Stomach (tissue), 4 donors: ENCODE results near the gene IL1RL1.

Experiments used
- POLR2A ChIP-seq, 4 donors: fragments of 450-650 bp; IDR thresholded peaks; one replicate each; pipeline ENCODE4 v1.6.1; 2016; ENCODE audit warnings: antibody characterized with exemption in 4 of 4, control low read depth in 2 of 4, mild to moderate bottlenecking in 1 of 4, moderate library complexity in 1 of 4
- TF ChIP-seq, protein P1 (sequence below), 7 experiments: fragments of 450-650 bp in 4 of 7; fragments of 200-600 bp in 3 of 7; sonication (generic) in 3 of 7; IDR thresholded peaks; one replicate each; pipeline ENCODE4 v1.5.1; 2016 to 2019; ENCODE audit warnings: antibody characterized with exemption in 7 of 7, control low read depth in 2 of 7, mild to moderate bottlenecking in 1 of 7

GRCh38 chr2:102279391-102279735, 32.0 kb upstream of the IL1RL1 start:
- TF ChIP-seq, protein P1, sequence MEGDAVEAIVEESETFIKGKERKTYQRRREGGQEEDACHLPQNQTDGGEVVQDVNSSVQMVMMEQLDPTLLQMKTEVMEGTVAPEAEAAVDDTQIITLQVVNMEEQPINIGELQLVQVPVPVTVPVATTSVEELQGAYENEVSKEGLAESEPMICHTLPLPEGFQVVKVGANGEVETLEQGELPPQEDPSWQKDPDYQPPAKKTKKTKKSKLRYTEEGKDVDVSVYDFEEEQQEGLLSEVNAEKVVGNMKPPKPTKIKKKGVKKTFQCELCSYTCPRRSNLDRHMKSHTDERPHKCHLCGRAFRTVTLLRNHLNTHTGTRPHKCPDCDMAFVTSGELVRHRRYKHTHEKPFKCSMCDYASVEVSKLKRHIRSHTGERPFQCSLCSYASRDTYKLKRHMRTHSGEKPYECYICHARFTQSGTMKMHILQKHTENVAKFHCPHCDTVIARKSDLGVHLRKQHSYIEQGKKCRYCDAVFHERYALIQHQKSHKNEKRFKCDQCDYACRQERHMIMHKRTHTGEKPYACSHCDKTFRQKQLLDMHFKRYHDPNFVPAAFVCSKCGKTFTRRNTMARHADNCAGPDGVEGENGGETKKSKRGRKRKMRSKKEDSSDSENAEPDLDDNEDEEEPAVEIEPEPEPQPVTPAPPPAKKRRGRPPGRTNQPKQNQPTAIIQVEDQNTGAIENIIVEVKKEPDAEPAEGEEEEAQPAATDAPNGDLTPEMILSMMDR (IDR thresholded peaks at IDR 0.05): no peak
- no peak for TF ChIP-seq POLR2A (IDR thresholded peaks at IDR 0.05)
